Heart left ventricle (tissue), 16 donors: ENCODE data around the gene ABCA7. TPM values are rescaled to one million over a fixed set of nuclear protein-coding genes. Genes with fewer than 3 reads are reported as not detected.
A peak's percentile ranks its signal among the peaks of the same experiment; 100 is the strongest.

Source experiments
- ATAC-seq, 4 donors: fragments of 200-7000 bp; cut with Tn5 transposase; one replicate each; pipeline ENCODE4 v1.9.1; 2020 to 2022; ENCODE audit warnings: moderate library complexity in 4 of 4, mild to moderate bottlenecking in 3 of 4, moderate number of reproducible peaks in 1 of 4
- DNase-seq, 5 donors: peaks; one replicate each; pipeline ENCODE4 v3.0.0-alpha.2; 2020
- H3K27ac ChIP-seq, 12 donors: fragments of 200-600 bp; sonication (generic) in 4 of 12; one replicate each; pipeline versions ENCODE4 v1.5.0 to v1.8.0; 2016 to 2022; ENCODE audit warnings: mild to moderate bottlenecking in 2 of 12
- H3K27me3 ChIP-seq, 9 donors: fragments of 200-600 bp; sonication (generic) in 2 of 9; one replicate each; pipeline versions ENCODE4 v1.5.1 to v1.8.0; 2016 to 2022; ENCODE audit warnings: mild to moderate bottlenecking in 3 of 9
- H3K36me3 ChIP-seq, 9 donors: fragments of 200-600 bp; sonication (generic) in 2 of 9; one replicate each; pipeline versions ENCODE4 v1.5.0 to v1.8.0; 2018 to 2022; ENCODE audit warnings: mild to moderate bottlenecking in 2 of 9
- H3K4me1 ChIP-seq, 12 donors: fragments of 200-600 bp; sonication (generic) in 4 of 12; one replicate each; pipeline versions ENCODE4 v1.5.0 to v1.8.0; 2016 to 2022; ENCODE audit warnings: mild to moderate bottlenecking in 3 of 12
- H3K4me3 ChIP-seq, 12 donors: fragments of 200-600 bp; sonication (generic) in 4 of 12; one replicate each; pipeline versions ENCODE4 v1.5.0 to v1.8.0; 2017 to 2022; ENCODE audit warnings: mild to moderate bottlenecking in 9 of 12, moderate library complexity in 4 of 12
- H3K9me3 ChIP-seq, 12 donors: fragments of 200-600 bp; sonication (generic) in 4 of 12; one replicate each; pipeline versions ENCODE4 v1.5.0 to v1.8.0; 2016 to 2022; ENCODE audit warnings: mild to moderate bottlenecking in 1 of 12
- CTCF ChIP-seq, 12 donors: fragments of 200-600 bp; sonication (generic) in 4 of 12; IDR thresholded peaks; one replicate each; pipeline versions ENCODE4 v1.5.0 to v1.8.0; 2018 to 2022; ENCODE audit warnings: antibody characterized with exemption in 12 of 12, mild to moderate bottlenecking in 5 of 12
- POLR2A ChIP-seq, 2 donors: fragments of 450-650 bp; IDR thresholded peaks; one replicate each; pipeline ENCODE4 v1.6.1; 2017; ENCODE audit warnings: antibody characterized with exemption in 2 of 2, mild to moderate bottlenecking in 2 of 2, moderate library complexity in 2 of 2
- WGBS, 4 donors: extraction: QIAGEN DNeasy Blood & Tissue Kit in 2 of 4; methylation state at CpG; one replicate each; pipeline versions ENCODE4 v1.1.5 to v1.1.7; 2013 to 2018; 5-methylcytosine and 5-hydroxymethylcytosine counted together
- intact Hi-C, 10 donors: fragments of 100-400 bp; cut with DNase I; formaldehyde crosslinking; loops; one replicate each; pipeline versions ENCODE4 v1.11.1 to v1.14.2; 2022
- polyA plus RNA-seq, 2 donors: library from polyadenylated mRNA; stranded (reverse); fragments of 200-250 nt; gene quantifications; one replicate each; pipeline ENCODE4 v1.2.3, GENCODE V29; 2013
- total RNA-seq, 9 donors: library from RNA; depleted of rRNA in 2 of 9; stranded (reverse); fragments of >200 nt in 2 of 9; fragmentation: NEBNext Ultra II Directional in 3 of 9; extraction: Animal tissue kit (Norgen Biotek cat#: 25700) in 3 of 9; gene quantifications; one replicate each; pipeline versions ENCODE4 v1.1.0 to v1.2.4, GENCODE V29; 2016 to 2023
- donor health status: ischemic (EF 13 %, LVEDD 7.1; RV severe dilation, severe dysfunction).
- donor health status: healthy with polysubstance abuse.
- donor health status: DM: no; HTN: yes; CAD: no.
- donor health status: DM: no; HTN: no; CAD: no.
- donor health status: ischemic (EF 25% LVEDD 6.9; RV normal size, moderate dysfunction).
- donor health status: ischemic (EF 25% LVEDD 5.7; RV mildly dilated, moderate dysfunction).
- donor health status: healthy.
- donor health status: DM: yes; HTN: yes; CAD: no.
- donor health status: ischemic (EF 35%, LVEDD 5.7; RV mildly dilated, moderate dysfunction).
- donor health status: nonischemic (EF 11% LVEDD 7.7; RV severe dilation, severe dysfunction).
- donor health status: DM: yes; HTN: yes; CAD: no.
- donor health status: PGD.
- donor health status: ischemic (EF 29% LVEDD 5.4; RV normal size, mild dysfunction).
- donor health status: nonischemic (EF 23%, LVEDD 6.1; RV moderate dilation, normal function).

Gene ABCA7
- total and polyA plus RNA-seq, 11 donors: 2.9 to 12.4 (median 8.8) TPM

DNA sequence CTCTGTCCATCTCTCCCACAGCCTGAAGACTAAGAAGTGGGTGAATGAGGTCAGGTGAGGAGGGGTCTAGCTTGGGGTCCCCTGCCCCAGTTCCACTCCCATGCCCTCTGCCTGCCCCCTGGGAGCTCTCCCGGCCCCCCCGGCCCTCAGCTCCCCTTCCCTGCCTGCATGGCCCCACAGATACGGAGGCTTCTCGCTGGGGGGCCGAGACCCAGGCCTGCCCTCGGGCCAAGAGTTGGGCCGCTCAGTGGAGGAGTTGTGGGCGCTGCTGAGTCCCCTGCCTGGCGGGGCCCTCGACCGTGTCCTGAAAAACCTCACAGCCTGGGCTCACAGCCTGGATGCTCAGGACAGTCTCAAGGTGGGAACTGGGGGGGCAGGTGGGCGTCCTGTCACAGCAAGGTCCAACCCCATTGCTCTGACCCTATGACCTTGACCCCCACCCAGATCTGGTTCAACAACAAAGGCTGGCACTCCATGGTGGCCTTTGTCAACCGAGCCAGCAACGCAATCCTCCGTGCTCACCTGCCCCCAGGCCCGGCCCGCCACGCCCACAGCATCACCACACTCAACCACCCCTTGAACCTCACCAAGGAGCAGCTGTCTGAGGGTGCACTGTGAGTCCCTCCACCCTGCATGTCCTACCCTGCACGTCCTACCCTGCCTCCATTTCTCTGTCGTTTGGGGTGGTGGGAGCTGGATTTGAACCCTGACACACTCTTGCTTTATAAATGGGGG, 16.1 kb downstream of the ABCA7 start:
- Histone ChIP-seq H3K27me3 (no peaks in the 10 kb centered on the region), H3K36me3 (peaks cover 0 to 27% (median 0%) of the 10 kb centered on the region in 9 donors), H3K9me3 (peaks cover 4 to 56% (median 32%) of the 10 kb centered on the region in 12 donors), H3K4me3 (no peak overlapping the region), H3K4me1 (no peaks in the 10 kb centered on the region), H3K27ac (no peak overlapping the region)
- TF ChIP-seq CTCF (IDR thresholded peaks at IDR 0.05): no peak
- TF ChIP-seq POLR2A (IDR thresholded peaks at IDR 0.05): no peak
- DNase-seq (no peak), ATAC-seq (no peak)
- WGBS, 4 donors: 95 to 97% (median 97%) methylated on average over 12 to 20 of the region's 20 CpGs
- intact Hi-C loops: no loop called here

GRCh38 chr19:1057176-1057855, 17.4 kb downstream of the ABCA7 start:
- DNase-seq: no peak

DNA sequence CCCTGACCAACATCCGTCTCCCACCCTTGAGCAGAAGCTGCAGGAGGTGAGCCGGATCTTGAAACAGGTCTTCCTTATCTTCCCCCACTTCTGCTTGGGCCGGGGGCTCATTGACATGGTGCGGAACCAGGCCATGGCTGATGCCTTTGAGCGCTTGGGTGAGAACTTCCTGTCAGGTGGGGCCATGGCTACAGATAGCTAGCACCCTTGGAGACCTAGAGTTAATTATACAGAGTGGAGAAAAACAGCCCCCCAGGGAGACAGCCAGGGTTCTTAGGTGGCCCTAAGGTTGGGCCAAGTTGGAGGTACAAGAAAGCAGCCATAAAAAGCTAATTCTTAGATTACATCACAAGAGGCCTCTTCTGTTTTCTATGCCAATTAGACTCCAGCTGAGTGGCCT, 18.2 kb downstream of the ABCA7 start:
- H3K27me3 ChIP-seq: no peaks in the 10 kb centered on the region
- DNase-seq: no peak
- intact Hi-C loops: no loop called here
- peaks cover 0 to 27% (median 0%) of the 10 kb centered on the region in 9 donors for H3K36me3 ChIP-seq
- no peaks in the 10 kb centered on the region for H3K4me1 ChIP-seq
- WGBS, 4 donors: 94 to 96% (median 96%) methylated on average over 5 of the region's 5 CpGs
- no peak for ATAC-seq
- TF ChIP-seq CTCF (IDR thresholded peaks at IDR 0.05) (no peak), POLR2A (IDR thresholded peaks at IDR 0.05) (no peak)
- peaks cover 4 to 56% (median 32%) of the 10 kb centered on the region in 12 donors for H3K9me3 ChIP-seq
- no peak overlapping the region for H3K27ac ChIP-seq
- H3K4me3 ChIP-seq: no peak overlapping the region

More at GRCh38 chr19:1057176-1057855, 17.4 kb downstream of the ABCA7 start:
- Histone ChIP-seq H3K27ac (no peak overlapping the region), H3K27me3 (no peaks in the 10 kb centered on the region), H3K9me3 (peaks cover 4 to 56% (median 32%) of the 10 kb centered on the region in 12 donors), H3K4me1 (no peaks in the 10 kb centered on the region), H3K36me3 (peaks cover 0 to 27% (median 0%) of the 10 kb centered on the region in 9 donors), H3K4me3 (no peak overlapping the region)
- 34 to 56% (median 52%) methylated on average over 3 of the region's 3 CpGs for WGBS, 4 donors
- peak in 1 of 12 donors; percentile 17 for TF ChIP-seq CTCF (IDR thresholded peaks at IDR 0.05)
- no peak for TF ChIP-seq POLR2A (IDR thresholded peaks at IDR 0.05)
- no peak for ATAC-seq
- intact Hi-C loops: no loop called here

- TF ChIP-seq POLR2A (IDR thresholded peaks at IDR 0.05) (no peak), CTCF (IDR thresholded peaks at IDR 0.05) (no peak)
- no peak overlapping the region for H3K27ac ChIP-seq
- H3K9me3 ChIP-seq: peaks cover 4 to 47% (median 32%) of the 10 kb centered on the region in 12 donors
- no peak for DNase-seq
- WGBS, 4 donors: 71 to 90% (median 83%) methylated on average over 5 of the region's 5 CpGs
- peaks cover 0 to 13% (median 9%) of the 10 kb centered on the region in 12 donors for H3K4me1 ChIP-seq
- H3K27me3 ChIP-seq: peaks cover 0 to 20% (median 0%) of the 10 kb centered on the region in 9 donors
- no peak for ATAC-seq
- intact Hi-C loops: no loop called here
- peaks cover 0 to 25% (median 0%) of the 10 kb centered on the region in 9 donors for H3K36me3 ChIP-seq
- H3K4me3 ChIP-seq: no peak overlapping the region
Observed at GRCh38 chr19:1060689-1061088, 20.8 kb downstream of the ABCA7 start.
